Activated T-cell treated with anti-CD3 and anti-CD28 coated beads for 24 hours (primary cell): Measurements from ENCODE around the gene PHACTR3.

Experiments
- DNase-seq: peaks from one replicate; pipeline ENCODE4 v3.0.0-alpha.2; 2020; ENCODE audit warnings: low read depth

PHACTR3 gene

DNA sequence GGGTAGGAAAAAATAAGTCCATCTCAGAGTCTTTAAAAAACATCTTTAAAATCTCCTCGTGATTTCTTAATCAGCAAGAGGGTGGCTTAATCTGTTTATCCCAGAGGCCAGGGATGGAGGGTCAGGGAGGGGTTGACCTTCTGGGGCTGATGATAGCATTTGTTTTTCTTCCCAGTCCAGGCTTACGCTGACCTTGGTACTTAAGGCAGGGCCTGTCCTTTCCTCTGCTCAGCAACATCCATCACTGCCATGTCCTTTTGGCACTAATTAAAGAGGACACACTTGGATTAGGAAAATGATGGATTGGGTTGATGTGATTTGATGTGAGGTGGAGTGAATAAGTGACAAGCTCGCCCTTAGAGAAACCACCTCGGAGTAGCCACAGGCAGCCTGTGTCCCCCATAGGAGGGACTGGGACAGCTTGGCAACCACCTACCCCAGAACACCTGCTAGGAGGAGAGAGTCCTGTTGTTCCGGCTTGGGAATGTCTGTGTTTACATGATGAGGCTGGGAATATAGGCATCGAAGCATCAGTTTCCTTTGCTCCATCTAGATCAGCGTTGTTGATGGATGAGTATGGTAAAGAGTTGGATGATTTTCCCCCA, 44.2 kb downstream of the PHACTR3 start:
- DNase-seq = no peak

DNA sequence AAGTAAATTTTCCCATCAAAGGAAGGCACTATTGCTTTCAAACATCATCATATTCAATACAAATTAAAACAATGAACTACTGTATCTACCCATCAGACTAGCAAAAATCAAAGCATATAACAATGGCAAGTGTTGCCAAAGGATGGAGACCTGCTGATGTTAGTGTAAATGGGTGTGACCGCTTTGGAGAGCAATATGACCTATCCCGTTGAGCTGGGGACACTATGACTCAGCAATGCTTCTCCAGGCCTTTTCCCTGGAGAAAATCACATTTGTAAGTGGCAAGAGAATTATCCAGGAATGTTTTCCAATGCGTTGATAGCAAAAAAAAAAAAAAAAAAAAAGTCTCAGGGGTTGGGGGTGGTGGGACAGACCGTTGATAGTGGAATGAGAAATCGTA, 46.1 kb downstream of the PHACTR3 start:
- DNase-seq = no peak

DNA sequence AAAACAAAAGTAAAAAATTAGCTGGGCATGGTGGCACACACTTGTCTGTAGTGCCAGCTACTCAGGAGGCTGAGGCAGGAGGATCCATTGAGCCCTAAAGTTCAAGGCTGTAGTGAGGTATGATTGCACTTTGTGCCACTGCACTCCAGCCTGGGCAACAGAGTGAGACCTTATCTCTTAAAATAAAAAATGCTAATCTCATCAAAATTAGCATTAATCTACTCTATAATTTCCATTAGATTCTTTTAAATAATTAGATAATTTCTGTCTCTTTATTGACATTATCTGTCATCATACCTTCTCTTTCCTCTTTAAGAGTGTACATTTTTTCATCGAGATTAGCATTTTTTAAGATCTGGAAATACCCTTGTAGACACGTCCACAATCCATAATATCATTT, 48.0 kb downstream of the PHACTR3 start:
- no peak for DNase-seq

DNA sequence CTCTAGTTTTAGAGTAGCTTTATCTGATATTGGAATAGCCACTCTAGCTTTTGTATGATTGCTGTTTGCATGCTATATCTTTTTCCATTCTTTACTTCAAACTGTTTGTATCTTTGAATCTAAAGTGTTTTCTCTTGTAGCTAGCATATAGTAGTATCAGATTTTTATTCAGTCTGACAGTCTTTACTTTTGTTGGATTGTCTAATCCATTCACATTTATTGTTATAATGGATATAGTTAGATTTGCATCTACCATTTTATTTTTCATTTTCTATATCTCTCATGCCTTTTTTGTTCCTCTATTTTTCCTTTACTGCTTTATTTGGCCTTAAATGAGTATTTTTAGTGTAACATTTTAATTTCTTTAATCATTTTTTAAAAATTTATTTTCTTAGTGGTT, 52.1 kb downstream of the PHACTR3 start:
- DNase-seq = no peak

DNA sequence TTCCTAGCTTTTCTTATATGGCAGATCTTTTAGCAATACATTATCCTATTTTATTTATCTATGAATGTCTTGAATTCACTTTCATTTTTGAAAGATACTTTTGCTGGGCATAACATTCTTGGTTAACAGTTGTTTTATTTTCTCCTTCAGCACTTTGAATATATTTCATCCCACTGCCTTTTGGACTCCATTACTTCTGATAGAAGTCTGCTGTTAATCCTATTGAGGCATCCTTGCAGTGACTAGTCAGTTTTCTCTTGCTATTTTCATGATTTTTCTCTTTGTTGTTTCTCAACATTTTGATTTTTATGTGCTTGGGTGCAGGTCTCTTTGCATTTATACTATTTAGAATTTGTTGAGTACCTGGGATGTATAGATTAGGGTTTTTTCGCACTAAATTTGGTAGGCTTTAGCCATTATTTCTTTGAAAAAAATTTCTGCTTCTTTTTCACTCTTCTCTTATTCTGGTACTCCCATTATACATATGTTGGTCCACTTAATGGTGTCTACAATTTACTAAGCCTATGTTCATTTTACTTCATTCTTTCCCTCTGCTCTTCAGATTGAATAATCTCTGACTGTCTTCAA, 53.2 kb downstream of the PHACTR3 start:
- no peak for DNase-seq

DNA sequence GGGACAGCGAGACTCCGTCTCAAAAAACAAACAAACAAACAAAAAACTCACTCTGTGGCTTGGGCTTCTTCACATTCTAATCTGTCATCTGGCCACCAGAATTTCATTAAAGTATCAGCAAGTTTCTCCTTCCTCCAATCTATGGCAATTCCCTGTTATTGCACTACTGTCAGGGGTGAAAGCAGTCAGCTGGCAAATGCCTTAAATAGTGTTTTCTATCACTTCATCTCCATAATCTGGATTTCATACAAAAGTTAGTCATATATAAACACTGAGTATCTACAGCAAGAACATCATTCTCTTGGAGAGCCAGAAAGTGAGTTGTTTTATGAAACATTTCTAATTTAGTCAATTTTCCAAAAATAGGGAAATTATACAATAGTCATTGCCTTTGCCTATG, 56.1 kb downstream of the PHACTR3 start:
- DNase-seq = no peak

DNA sequence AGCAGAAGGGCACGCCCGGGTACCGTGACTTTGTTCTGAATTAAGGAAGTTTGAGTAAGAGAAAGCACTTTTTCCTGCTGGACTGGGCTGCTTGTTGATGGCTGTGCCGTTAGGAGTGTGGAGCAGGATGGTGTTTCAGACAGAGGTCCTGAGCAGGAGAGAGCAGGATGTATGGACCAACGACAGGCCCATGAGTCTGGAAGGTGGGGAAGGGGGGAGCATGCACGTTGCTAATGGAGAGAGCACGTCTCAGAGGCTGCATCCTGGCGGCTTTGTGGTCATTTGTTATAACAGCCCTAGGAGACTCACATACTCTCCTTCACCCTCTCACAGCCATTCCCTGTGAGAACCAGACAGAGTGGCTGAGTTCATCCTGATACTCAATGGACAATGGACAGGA, 56.8 kb downstream of the PHACTR3 start:
- DNase-seq = no peak

DNA sequence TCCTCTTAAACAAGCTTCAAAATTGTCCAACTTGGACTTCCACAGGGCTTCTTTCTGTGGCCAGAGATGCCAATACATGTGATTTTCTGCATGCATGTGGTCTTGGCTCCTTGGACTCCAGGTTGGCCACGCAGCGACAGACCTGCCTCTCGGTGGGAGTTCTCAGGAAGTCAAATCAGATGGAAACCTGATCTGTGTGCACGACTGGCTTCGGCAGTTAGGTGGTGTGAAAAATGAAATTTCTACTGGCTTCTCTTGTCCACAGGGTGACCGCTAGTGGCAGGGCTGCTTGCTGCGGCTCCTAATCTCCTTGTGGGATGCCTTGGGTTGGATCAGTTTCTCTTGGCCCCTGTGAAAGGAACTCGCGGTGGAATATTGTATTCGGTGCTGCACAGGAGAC, 57.3 kb downstream of the PHACTR3 start:
- DNase-seq = no peak

DNA sequence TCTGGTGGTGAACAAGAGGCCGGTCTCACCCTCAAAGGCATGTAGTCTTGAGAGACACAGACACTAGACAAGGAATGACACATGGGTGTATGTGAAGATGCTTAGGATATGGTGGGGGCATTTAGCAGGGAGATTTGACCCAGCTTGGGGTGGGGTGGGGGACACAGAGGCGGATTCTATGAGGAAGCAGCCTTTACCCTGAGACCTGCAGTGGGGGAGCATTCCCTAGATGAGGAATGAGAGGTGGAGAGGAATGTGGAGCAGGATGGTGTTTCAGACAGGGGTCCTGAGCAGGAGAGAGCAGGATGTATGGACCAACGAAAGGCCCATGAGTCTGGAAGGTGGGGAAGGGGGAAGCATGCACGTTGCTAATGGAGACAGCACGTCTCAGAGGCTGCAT, 57.8 kb downstream of the PHACTR3 start:
- no peak for DNase-seq

DNA sequence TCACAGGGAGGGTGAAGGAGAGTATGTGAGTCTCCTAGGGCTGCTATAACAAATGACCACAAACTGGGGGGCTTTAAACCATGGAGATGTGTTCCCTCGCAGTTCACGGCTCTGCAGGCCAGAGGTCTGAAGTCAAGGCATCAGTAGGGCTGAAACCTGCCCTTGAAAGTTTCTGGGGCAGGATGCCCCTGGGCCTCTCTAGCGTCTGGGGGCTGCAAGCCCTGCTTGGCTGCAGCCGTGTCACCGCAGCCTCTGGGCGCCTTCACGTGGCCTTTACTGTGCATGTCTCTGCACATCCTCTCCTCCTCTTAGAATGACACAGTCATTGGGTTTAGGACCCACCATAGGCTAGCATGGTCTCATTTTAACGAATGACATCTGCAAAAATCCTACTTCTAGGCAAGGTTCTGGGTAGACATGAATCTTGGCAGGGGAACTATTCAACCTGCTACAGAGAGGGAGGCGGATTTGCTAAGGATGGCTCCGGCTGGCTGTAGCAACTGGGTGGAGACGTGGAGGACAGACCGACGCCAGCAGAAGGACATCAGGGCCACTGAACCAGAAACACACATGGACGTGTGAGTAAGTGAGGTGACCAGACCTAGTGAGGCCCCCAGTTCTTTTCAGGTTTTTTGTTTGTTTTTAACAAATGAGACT, 58.6 kb downstream of the PHACTR3 start:
- DNase-seq = no peak

DNA sequence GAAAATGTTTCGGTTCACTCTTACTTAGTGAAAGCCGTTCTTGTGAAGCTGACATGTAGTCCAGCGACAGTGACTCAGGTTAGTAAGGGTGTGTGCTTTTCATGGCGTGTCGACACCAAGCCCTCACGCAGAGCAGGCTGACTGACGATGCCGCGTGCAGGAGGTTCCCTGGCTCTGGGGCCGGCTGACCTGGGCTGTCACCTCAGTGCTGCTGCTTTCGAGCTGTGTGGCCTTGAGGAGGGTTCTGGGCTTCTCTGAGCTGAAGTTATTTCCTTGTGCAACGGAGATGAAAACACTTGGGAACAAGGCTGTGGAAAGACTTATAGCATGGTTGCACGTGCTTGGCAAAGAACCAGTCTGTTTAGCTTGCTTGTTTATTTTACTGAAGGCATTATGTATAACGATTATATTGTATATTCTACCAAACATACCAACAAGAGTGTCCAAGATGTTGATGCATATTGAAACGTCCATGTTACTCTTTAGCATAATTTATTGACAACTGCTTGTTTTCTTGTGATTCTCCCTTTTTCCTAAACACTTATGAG, 59.2 kb downstream of the PHACTR3 start:
- no peak for DNase-seq

DNA sequence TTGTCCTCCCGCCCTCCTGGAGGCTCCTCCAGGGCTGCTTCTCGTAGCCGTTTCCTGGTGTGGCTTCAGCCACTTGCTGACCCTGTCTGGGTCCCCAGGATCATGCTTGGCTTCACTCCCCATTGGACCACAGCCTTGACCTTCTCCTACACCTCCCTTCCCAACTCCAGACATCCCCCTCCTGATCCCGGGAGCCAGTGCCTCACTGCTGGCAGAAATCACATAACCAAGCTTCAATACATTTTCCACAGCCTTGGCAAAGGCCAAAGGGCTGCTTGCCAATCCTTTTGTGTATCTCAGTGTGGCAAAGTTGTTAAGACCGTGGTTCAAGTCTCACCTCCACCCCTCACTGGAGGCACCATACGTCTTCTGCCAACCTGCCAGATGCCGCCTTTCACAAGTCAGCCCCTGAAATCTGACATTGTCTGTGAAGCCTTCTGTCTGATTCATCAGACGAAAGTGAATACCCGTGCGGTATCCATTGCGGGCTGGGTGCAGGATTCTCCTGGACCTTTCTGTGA, 60.1 kb downstream of the PHACTR3 start:
- no peak for DNase-seq

DNA sequence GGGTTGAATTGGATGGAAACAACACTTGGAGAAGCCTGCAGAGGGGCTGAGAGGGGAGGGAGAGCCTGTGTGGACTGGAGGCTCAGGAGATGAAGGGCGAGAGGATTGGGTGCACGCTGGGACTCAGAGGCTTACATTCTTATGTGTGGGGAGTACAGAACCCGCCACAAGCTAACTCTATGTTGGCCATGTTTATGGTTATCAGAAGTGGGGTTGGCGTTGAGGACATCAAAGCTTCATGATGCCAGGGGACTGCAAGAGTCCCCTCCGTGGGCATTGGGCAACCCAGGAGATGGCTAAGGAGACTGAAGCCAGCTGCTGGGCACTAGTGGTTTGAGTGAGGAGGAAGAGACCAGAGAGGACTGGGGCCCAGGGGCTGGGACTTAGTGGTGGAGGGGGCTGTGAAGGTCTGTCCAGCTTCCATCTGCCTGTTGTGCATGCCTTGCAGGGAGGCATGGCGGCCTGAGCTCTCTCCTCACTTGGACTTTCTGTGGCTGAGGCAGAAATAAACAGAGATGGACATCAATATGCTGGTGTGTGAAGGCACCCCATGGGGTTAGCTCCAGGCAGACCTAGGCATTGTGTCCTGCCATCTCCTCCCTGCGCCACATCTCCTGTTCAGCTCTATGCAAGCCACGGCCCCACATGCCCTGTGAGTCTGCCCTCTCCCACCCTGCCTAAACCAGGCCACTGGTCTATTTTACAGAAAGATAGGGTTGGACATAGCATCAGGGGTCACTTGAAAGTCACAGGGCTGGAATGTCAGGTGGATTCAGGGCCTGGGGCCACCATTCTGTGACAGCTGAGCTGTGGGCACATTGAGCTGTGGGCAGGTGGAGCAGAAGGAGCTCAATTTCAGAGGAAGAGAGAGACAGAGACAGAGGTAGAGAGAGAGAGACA, 61.6 kb downstream of the PHACTR3 start:
- no peak for DNase-seq

DNA sequence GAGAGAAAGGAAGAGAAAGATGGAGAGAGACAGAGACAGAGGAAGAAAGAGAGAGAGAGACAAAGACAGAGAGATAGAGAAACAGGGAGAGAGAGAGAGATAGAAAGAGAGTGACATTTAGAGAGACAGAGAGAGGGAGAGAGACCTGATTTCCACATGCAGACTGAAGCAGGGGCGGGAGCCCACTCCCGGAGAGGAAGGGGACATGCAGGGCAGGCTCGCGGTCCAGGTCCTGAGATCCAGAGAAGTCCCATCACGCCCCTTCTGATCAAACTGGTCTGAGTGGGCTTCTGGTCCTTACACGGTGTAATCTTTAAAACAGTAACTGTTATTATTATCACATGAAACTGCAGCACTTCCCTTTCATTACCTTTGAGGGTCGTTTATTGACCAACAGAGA, 62.2 kb downstream of the PHACTR3 start:
- no peak for DNase-seq

DNA sequence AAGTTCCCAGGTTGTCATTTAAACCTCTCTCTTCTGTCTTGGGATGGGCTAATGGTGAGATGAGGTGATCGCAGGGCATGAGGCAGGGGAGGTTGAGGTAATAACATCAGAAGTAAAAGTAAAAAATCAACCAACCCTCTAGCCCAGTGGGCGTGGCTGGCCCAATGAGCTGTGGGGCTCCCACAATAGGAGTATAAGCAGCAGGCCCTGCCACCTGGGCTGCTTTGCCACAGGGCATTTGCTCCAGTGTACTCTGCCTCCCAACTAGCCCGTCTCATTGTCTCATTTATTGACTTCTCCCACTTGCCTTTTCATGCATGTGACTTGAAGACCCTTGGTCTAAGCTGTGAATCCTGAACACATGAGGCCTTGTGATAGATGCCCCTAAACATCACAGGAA, 62.8 kb downstream of the PHACTR3 start:
- no peak for DNase-seq

DNA sequence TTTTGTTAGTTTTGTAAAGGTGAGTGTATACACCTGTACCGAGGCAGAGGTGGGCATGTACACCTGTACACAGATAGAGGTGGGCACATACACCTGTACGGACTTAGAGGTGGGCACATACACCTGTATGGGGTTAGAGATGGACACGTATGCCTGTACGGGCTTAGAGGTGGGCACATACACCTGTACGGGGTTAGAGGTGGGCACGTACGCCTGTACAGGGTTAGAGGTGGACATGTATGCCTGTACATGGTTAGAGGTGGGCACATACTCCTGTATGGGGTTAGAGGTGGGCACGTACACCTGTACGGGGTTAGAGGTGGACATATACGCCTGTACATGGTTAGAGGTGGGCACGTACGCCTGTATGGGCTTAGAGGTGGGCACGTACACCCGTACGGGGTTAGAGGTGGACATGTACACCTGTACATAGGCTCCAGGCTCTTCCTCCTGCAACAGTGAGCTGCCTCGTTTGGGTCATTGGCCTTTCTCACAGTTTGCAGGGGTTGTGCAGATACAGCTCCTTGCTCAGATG, 63.7 kb downstream of the PHACTR3 start:
- no peak for DNase-seq

DNA sequence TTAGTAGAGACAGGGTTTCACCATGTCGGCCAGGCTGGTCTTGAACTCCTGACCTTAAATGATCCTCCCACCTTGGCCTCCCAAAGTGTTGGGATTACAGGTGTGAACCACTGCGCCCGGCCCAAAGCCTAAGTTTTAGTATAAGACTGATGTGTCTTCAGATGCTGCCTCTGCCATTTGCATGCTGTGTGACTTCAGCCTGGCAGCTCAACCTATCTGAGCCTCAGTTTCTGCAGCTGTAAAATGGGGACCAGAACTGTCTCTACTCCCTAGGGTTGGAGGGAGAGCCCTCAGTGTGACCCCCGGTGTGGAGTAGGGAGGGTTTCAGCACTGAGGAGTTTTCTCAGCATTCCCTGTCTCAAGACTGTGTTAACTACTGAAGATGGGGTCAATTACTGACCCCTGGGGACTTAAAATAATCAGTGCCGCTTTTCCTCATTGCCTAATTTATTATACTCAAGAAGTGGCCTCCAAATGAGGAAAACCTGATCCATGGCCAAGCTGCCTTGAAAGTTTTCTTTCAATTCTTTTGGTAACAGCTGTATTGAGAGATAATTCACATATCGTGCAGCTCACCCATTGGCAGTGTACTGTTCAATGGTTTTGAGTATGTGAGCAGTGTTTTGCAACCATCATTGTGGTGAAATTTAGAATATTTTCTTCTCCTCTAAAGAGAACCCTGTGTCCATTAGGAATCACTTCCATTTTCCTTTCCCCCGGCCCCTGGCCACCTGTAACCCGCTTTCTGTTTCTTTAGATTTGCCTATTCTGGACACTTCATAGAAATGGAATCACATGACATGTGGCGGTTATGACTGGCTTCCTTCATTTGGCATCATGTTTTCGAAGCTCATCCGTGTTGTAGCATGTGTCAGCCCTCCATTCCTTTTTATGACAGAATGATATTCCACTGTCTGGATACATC, 64.8 kb downstream of the PHACTR3 start:
- no peak for DNase-seq

DNA sequence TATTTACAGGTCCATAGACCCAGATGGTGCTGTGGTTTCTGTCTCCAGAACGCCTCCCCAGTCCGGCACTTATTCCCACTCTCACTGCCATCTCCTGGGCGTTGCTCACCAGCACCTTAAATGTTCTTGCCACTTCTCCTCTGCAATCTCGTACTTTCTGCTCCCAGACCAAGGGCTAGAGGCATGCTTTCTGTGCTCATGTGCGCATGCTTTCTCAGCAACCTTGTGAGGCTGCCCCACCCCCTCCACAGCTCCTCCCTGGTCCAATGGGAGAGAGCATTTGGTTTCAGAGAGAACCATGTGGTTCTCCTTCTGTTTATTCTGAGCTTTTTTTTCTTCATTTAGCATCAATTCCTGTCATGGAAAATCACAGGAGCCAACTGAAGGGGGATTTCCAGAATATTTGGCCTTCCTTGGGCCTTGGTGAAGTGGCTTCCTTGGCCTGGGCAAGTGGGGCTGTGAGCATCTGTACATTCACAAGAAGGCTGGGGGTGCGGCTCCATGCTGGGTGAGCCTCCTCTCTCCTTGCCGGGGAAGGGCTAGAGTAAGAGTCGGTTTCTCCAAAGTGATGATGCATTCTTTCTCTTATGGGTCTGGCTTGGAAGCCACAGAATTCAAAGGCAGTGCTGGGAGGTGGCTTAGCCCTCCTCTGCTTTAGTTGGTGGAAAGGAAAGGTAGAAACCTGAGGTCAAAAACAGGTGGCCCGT, 66.6 kb downstream of the PHACTR3 start:
- no peak for DNase-seq

DNA sequence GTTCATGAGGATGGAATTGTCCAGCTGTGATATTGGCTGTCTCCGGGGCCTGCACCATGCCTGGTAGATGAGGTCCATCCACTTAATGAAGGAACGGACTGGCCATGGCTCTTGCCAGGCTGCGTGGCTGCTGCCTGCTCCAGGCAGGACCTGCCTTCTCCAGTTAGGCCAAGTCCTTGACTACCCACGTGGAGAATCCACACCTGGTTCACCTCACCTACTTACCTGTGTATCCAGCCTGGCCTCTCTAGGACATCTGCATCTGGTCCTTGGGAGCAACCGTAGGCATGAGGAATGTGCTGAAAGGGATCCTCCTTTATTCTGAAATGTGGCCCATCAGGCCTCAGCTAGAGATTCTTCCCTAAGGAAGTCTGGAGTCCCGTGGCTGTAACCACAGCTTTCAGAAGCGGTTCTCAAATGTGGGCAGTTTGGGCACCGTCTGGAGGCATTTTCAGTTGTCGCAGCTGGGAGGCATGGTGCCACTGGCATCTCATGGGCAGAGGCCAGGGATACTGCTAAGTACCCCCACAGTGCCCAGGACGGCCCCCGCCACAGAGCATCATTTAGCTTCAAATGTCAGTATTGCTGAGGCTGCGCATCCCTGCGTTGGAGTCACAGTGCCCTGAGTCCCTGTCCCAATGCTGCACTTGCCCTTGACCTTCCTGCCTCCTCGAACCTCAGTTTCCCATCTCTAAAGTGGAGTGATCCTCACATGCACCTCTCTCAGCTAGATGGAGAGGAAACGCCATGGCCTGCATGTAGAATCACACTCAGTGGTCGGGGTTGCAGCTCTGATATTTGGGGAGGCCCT, 67.5 kb downstream of the PHACTR3 start:
- no peak for DNase-seq
